GM19099 (cell line): ENCODE measurements around the gene PRSS33.
A peak's percentile ranks its signal among the peaks of the same experiment; 100 is the strongest.

ENCODE experiments used
- POLR2A ChIP-seq: IDR thresholded peaks from 3 replicates; pipeline ENCODE4 v1.6.1; 2011; ENCODE audit warnings: low read depth; ENCODE audit not compliant: insufficient read length; ENCODE audit errors: extremely low read depth

PRSS33 gene

DNA sequence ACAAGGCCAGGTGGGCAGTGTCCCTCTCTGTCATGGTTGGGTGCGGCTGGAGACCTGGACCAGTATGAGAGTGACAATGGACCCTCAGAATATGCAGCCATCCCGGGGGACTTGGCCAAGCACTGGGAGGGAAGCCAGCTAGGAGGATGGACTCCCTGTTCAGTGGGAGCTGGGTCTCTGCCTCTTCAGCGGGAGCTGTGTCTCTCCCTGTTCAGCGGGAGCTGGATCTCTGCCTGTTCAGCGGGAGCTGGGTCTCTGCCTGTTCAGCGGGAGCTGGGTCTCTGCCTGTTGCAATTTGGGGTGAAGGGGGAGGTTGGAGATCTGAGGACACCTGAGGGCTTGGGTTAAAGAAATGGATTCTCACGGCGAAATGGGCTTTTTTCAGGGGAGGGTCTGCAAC, 3.8 kb upstream of the PRSS33 start:
- TF ChIP-seq POLR2A = no peak

DNA sequence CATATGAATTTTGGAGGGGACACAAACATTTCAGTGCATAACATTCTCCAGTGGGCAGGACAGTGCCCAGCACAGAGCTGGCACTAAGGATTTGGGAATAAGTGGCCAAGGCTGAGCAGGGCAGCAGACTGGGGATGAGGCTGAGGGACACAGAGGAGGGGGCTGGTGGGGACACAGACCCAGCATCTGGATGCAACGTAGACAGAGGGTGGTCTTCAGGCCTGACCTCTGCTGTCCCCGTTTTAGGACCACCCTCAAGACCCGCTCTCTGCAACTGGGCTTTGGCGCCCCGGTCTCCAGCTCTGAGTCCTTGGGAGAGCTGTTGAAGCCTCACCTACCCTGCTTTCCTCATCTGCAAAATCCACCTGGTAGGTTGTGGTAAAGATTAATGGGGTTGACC, 3.3 kb upstream of the PRSS33 start:
- TF ChIP-seq POLR2A = no peak

DNA sequence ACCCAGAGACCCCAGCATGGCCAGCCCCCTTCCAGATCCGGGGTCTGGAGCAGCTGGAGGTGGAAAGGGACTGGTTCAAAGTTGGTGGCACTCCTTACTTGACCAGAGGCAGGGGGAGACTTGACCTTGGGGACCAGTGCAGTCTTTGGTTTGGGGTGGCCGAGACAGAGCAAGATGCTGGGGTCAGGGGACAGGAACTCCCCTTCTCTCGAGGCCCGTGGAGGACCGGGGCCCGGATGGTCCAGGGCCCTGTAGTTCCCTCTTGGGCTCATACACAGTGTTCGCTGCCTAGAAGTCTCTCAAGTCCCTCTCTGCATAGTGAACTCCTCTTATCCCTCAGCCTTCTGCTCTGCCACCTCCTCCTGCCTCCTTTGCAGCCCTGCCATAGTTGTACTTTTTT, 601 bp upstream of the PRSS33 start:
- TF ChIP-seq POLR2A = no peak

DNA sequence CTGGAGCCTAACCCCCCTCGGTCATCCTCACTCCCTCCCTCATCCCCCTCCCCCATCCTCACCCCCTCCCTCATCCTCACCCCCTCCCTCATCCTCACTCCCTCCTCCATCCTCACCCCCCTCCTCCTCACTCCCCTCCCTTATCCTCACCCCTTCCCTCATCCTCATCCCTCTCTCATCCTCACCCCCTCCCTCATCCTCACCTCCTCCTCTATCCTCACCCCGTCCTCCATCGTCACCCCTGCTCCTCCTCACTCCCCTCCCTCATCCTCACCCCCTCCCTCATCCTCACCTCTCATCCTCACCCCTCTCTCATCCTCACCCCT, 571 bp downstream of the PRSS33 start:
- TF ChIP-seq POLR2A = no peak

DNA sequence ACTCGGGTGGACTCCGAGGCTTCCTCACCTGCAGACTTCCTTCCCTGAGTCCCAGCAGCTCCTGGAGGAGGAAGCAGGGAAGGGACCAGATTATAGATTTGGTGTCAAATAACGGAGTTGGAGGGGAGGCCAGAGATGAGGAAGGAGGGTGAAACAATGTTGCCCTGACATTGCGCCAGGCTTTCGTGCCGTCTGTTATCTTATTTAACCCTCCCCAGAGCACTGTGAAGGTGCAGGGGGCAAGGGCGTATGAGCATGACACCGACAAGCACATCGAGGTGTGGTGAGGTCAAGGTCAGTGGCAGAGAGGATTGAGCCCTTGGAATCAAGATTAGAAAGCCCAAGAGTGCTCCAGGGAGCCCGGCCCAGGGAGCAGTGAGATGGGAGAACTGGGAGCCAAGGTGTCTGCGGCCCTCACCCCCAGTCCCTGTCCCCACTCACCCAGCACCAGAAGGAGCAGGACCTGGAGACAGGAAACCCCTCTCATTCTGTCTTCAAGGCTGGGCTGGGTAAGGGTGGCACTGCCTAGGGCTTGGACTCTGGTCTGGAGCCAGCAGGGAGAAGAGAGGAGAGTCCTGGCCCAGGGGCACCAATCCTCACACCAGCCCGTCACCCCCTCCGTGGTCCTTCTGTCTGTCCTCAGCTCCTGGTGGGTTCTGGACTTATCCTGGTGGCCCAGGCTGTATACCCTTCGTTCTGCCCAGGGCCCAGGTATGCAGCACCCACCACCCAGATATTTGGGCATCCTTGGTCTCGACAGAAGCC, 1.1 kb downstream of the PRSS33 start:
- TF ChIP-seq POLR2A = no peak

DNA sequence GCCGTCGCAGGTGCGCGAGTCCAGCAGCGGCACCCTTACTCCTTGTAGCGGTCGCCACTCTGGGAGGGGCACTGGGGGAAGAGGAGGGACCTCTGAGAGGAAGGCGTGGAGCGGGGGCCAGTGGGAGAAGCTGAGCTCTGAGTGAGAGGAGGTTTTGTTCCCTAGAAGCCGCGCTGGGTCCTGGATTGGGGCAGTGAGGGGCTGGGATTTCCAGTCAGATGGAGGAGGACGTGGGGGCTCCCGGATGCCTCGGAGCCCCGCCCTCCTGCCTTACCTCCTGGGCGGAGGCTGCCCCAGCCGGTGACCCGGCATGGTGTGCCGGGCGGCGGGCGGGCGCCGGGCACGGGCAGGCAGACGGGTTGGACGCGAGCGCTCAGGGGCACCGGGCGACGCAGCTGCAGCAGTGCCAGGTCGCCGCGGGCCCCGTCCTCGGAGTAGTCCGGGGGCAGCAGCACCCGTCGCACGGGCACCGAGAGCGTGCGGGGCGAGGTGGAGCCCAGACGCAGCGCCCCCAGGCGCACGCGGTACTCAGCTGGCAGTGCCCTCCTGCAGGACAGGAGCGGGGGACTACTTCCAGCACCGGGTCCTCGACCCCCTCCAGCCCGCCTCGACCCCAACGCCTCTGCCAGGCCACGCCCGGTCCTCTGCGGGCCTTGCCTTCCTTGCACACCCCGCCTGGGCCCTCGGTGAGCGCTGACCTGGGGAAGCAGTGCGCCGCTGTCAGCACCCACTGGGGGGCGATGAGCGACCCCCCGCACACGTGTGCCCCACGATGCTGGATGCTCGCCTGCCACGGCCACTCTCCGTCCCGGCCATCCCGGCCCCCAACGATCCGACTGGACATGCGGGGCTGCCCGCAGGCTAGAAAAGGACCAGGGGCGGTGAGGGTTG, 2.0 kb downstream of the PRSS33 start:
- TF ChIP-seq POLR2A = no peak

DNA sequence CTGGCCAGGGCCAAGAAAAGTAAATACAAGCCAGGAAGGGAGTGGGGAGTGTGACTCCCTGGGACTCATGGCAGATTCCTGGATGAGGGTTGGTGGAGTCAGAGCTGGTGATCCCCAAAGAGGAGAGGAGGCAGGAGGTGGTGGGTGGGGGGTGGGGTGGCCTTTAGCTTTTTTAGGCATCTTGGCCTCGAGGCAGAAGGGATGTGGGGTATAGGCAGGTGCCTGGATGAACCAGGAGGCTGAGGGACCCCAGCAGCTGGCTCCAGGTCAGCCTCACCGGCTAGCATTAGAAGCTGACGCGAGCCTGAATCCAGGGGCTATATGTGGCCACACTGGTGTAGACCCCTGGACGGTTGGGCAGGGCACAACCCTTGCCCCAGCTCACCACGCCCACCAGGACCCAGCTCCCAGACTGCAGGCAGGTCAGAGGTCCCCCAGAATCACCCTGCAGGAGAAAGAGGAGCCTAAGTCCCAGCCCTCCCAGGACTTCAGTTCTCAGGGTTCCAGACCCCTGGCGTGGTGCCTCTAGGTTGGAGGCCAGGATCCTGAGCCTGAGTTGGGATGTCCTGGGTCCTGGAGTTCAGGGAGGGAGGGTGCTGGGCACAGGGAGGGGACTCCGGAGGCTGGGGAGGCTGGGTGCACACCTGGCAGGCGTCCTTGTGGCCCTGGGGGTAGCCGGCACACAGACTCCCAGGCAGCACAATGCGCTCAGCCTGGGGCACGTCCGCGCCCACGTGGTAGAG, 2.8 kb downstream of the PRSS33 start:
- TF ChIP-seq POLR2A = no peak

DNA sequence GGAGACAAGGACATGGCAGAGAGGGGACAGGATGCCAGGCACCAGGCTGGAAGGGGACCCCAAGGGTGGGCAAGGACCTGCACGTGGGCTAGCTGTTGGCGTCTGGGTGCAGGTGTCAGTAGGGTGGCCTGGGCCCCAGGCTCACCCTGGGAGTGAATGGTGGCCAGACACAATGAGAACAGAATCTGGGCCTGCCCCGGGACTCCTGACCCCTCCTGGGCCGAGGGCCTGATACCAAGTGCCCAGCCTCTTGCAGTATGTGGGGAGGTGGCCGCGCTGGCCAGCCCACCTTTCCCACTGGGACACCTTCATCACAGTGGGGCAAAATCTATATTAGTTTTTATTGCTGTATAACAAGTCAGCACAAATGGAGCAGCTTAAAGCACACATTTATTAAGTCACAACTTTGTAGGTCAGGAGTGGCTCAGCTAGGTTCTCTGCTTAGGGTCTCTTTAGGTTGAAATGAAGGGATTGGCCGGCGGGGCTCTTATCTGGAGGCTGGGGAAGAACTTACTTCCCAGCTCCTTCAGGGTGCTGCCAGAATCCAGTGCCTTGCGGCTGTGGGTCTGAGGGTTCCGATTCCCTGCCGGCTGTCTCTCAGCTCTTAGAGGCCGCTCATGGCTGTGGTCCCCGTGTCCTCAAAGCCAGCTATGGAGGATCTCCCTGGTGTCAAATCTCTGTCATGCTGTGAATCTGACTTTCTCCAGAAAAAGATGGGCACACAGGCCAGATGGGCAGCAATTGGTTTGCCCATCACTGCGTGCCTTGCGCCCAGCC, 3.6 kb downstream of the PRSS33 start:
- TF ChIP-seq POLR2A = no peak

DNA sequence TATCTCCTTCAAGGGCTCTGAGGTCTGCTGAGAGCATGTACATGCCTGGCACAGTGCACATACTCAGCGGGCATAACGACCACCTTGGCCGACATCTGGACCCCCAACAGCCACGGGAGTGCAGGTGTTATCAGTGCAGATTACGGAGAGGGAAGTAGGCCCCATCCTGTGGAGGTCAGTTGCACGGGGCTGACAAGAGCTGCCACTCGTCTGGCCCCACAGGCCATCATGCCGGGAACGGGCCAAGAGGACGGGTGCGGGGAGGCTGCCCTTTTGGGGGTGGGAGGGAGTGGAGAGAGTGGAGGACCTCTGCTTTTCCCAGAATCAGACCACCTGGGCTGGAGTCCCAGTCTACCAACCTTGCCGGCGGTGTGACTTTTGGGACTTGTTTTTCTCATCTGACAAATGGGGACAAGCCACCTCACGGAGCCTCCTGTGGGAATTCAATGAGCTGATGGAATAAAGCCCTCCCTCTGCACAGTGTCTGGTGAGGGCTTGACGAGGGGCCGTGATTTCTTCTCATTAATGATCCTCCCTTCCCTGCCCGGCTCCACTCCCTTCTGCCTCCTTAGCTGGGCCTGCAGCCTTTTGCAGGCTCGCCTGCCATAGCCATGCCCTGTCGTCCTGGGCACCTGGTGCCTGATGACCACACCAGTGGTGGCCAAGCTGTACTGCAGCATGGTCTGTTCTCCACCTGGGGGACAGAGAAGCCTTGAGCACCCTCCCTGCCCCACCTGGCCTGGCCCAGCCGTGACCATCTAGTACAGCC, 4.6 kb downstream of the PRSS33 start:
- no peak for TF ChIP-seq POLR2A

DNA sequence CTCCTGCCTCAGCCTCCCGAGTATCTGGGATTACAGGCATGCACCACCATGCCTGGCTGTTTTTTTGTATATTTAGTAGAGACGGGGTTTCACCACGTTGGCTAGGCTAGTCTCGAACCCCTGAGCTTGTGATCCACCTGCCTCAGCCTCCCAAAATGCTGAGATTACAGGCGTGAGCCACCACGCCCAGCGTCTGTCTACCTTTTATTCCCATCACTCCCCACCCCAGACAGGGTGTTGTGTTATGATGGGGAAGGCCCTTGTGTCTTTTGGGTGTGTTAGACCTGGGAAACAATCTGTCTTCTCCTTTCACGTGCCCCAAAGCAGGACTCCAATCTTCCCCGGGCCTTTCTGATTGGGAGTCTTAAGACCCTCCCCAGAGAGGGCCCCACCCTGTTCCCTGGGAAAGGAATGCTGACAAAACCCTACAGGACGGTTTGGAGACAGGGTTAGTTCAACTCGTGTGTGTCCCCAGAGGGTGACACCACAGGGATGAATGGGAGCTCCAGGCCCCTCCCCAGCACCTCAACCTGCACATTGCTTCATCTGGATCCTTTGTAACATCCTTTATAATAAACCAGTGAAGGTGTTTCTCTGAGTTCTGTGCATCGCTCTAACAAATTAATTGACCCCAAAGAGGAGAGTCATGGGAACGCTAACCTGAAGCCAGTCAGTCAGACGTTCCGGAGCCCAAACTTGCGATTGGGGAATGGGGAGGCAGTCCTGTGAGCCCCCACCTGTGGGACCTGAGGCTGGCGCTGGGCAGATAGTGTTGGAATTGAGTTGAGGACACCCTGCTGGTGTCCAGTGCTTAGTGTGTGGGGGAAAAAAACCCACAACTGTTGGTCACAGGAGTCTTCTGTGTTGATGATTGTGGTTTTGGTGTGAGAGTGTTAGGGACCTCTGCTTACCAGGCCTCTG, 7.1 kb downstream of the PRSS33 start:
- no peak for TF ChIP-seq POLR2A

DNA sequence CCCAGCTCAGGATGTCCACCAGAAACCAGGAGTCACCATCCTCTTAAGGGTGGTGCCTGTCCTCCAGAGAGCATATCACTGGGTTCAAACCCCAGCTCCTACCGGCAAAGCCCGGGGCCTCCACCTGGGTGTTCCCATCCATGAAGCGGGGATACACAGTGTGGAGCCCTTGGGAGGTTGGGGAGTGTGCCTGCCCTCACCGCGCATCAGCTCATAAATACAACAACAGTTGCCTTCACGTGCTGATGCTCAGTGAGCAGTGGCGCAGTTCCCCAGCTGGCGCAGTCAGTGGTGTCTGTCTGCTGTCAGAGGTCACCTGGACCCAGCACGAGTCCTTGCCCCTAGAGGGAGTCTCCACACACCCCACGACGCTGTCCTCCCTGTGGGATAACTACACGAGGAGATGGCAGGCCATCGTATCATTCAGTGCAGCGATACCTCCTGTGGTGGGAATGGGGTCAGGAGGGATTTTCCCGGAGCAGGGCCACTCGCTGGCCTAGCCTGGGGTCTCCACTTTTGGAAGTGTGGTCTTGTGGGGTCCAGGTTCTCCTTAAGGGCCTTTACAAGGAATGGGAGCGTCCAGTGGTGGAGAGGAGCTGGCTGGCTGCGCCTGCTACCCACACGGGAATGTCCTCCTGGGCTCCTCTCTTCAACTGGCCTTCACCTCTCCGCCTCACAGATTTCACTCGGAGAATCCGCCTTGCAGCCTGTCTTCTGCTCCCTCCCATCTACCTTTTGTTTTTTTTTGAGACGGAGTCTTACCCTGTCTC, 8.0 kb downstream of the PRSS33 start:
- TF ChIP-seq POLR2A = no peak

DNA sequence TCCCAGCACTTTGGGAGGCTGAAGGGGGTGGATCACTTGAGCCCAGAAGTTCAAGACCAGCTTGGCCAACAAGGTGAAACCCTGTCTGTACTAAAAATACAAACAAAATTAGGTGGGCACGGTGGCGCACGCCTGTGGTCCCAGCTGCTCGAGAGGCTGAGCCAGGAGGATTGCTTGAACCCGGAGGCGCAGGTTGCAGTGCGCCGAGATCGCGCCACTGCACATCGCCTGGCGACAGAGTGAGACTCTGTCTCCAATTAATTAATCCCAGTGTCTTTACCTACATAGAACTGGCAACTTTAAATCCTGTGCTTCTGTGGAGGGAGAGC, 8.8 kb downstream of the PRSS33 start:
- no peak for TF ChIP-seq POLR2A

DNA sequence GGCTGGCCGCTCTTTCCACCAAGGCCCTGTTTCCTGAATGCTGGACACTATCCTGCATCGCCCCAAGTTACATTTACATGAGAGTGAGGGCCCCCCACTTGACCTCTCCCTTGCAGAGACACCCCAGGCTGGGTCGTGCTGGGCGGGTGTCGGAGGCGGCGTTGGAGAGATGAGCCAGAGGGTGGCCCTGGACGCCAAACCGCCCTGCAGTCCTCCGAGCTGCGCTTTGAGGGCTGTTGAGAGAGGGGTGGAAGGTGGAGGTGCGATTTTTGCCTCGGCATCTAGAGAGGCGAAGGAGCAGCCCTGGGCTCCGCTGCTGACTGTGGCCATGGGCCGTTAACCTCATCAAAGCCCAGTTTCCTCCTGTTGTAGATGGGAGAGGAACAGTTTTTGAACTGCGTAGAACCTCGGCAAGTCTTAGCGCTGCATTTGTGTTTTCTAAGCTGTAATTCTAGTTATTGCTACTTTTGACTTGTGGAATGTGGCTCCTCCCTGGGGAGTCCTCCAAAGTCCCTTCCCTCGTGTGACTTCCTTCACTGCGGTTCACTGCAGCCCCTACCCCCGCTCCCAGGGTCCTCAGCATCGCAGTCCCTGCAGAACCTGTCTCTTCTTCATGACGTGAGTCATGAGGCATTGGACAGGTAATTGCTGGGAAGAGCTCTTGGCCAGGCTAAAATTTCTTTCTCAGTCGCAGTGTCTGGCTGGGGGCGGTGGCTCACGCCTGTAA, 9.3 kb downstream of the PRSS33 start:
- TF ChIP-seq POLR2A = peak; percentile 45
